Loucy (cell line): Measurements from ENCODE around the gene SLC27A5.

Experiments
- EZH2phosphoT487 ChIP-seq: fragments of 200-600 bp; IDR thresholded peaks from 2 replicates; pipeline ENCODE4 v1.6.1; 2018; ENCODE audit warnings: antibody characterized with exemption, mild to moderate bottlenecking, moderate library complexity, borderline replicate concordance
- TF ChIP-seq, protein P1 (sequence below): fragments of 200-600 bp; sonication (generic); conservative IDR thresholded peaks from 2 replicates; pipeline ENCODE4 v1.5.1; 2014; ENCODE audit warnings: mild to moderate bottlenecking, antibody characterized with exemption, low read length

DNA sequence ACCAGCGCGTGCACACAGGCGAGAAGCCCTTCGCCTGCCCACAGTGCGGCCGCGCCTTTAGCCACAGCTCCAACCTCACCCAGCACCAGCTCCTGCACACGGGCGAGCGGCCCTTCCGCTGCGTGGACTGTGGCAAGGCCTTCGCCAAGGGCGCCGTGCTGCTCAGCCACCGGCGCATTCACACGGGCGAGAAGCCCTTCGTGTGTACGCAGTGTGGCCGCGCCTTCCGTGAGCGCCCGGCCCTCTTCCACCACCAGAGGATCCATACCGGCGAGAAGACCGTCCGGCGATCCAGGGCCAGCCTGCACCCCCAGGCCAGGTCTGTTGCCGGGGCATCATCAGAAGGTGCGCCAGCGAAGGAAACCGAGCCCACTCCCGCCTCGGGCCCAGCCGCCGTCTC, 40.1 kb downstream of the SLC27A5 start:
- TF ChIP-seq, protein P1, sequence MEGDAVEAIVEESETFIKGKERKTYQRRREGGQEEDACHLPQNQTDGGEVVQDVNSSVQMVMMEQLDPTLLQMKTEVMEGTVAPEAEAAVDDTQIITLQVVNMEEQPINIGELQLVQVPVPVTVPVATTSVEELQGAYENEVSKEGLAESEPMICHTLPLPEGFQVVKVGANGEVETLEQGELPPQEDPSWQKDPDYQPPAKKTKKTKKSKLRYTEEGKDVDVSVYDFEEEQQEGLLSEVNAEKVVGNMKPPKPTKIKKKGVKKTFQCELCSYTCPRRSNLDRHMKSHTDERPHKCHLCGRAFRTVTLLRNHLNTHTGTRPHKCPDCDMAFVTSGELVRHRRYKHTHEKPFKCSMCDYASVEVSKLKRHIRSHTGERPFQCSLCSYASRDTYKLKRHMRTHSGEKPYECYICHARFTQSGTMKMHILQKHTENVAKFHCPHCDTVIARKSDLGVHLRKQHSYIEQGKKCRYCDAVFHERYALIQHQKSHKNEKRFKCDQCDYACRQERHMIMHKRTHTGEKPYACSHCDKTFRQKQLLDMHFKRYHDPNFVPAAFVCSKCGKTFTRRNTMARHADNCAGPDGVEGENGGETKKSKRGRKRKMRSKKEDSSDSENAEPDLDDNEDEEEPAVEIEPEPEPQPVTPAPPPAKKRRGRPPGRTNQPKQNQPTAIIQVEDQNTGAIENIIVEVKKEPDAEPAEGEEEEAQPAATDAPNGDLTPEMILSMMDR, result no peak
- TF ChIP-seq EZH2phosphoT487, result no peak
